Measurements from ENCODE around the gene FARSB. TPM values are rescaled to one million over a fixed set of nuclear protein-coding genes. Genes with fewer than 3 reads are reported as not detected.

The FARSB gene
- total and polyA plus RNA-seq, 2 donors (not counting 1 experiment from before 2014, with no cell fraction given), result 9.4 to 34.8 TPM

DNA sequence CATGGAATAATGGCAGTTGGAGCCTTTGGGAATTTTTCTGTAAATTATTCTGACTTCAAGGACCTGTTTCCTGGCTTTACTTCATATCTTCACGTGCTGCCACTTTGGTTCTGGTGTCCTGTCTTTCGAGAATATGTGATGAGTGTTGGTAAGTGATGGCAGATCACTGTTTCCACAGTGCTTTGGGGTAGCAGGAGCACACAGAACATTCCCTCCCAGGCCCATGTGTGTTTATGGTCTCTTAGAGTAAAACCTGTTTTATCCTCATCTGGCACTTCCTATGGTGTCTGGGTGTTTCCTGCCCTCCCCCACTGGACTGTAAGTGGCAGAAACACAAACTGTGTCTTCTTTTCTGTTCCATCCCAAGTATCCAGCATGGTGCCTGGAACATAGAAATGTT, 33.4 kb upstream of the FARSB start:
- peak overlapping the region; percentile 47 for H2AFZ ChIP-seq (ENCODE audit: low read length)
- no peak overlapping the region for H3K4me2 ChIP-seq (ENCODE audit: extremely low read depth, insufficient read depth, low read length)
- H3K4me1 ChIP-seq (ENCODE audit: control insufficient read depth, extremely low read depth, insufficient read depth, low read length), result peaks cover 2% of the 10 kb centered on the region
- no peaks in the 10 kb centered on the region for H3K36me3 ChIP-seq (ENCODE audit: control insufficient read depth, insufficient read depth, low read length)
- no peak for DNase-seq (ENCODE audit: low read depth in 2 of 2)
- no peak overlapping the region for H3K4me3 ChIP-seq (replicated peaks in 1 of 4; ENCODE audit: control extremely low read depth in 1 of 4, insufficient read depth in 1 of 4, low read depth in 3 of 4, low read length in 4 of 4)
- H4K20me1 ChIP-seq (ENCODE audit: control insufficient read depth, extremely low read depth, insufficient read depth, low read length), result no peaks in the 10 kb centered on the region
- H3K27me3 ChIP-seq (ENCODE audit: control insufficient read depth, insufficient read depth, low read length), result no peaks in the 10 kb centered on the region
- no peaks in the 10 kb centered on the region for H3K9me3 ChIP-seq (ENCODE audit: control insufficient read depth, insufficient read depth, low read depth, low read length)
- no peak overlapping the region for H3K27ac ChIP-seq (ENCODE audit: insufficient read depth, low read length)
- H3K9ac ChIP-seq (ENCODE audit: insufficient read depth, low read length), result no peak overlapping the region
- H3K79me2 ChIP-seq (ENCODE audit: control insufficient read depth, insufficient read depth, low read length), result no peaks in the 10 kb centered on the region
- TF ChIP-seq EZH2 (IDR thresholded peaks at IDR 0.05; ENCODE audit: low read length, missing control alignments), result no peak
- TF ChIP-seq, protein P1, sequence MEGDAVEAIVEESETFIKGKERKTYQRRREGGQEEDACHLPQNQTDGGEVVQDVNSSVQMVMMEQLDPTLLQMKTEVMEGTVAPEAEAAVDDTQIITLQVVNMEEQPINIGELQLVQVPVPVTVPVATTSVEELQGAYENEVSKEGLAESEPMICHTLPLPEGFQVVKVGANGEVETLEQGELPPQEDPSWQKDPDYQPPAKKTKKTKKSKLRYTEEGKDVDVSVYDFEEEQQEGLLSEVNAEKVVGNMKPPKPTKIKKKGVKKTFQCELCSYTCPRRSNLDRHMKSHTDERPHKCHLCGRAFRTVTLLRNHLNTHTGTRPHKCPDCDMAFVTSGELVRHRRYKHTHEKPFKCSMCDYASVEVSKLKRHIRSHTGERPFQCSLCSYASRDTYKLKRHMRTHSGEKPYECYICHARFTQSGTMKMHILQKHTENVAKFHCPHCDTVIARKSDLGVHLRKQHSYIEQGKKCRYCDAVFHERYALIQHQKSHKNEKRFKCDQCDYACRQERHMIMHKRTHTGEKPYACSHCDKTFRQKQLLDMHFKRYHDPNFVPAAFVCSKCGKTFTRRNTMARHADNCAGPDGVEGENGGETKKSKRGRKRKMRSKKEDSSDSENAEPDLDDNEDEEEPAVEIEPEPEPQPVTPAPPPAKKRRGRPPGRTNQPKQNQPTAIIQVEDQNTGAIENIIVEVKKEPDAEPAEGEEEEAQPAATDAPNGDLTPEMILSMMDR (conservative IDR thresholded peaks at IDR 0.05 in 1 of 2, IDR thresholded peaks at IDR 0.05 in 1 of 2; ENCODE audit: low read depth in 1 of 2, low read length in 2 of 2), result no peak

DNA sequence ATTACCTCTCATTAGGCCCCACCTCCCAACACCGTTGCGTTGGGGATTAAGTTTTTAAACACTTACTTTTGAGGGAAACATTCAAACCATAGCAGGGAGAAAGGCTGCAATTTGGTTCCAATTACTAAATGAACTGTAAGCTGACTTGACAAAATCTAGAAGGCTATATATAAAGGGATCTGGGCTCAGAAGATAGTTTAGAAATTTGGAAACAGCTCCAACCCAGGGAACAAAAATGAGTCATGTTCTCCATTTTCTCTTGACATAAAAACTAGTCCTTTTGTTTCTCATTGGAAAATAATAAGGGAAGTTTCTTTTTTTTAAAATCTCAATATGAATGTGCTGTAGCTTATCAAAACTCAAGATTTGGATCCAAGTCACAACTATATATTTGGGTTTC, 33.0 kb upstream of the FARSB start:
- peak; percentile 23 to 59 for DNase-seq (ENCODE audit: low read depth in 2 of 2)
- Histone ChIP-seq H3K27ac (ENCODE audit: insufficient read depth, low read length) (no peak overlapping the region), H3K9ac (ENCODE audit: insufficient read depth, low read length) (no peak overlapping the region), H3K4me2 (ENCODE audit: extremely low read depth, insufficient read depth, low read length) (no peak overlapping the region), H3K79me2 (ENCODE audit: control insufficient read depth, insufficient read depth, low read length) (no peaks in the 10 kb centered on the region), H2AFZ (ENCODE audit: low read length) (no peak overlapping the region), H3K9me3 (ENCODE audit: control insufficient read depth, insufficient read depth, low read depth, low read length) (no peaks in the 10 kb centered on the region), H4K20me1 (ENCODE audit: control insufficient read depth, extremely low read depth, insufficient read depth, low read length) (no peaks in the 10 kb centered on the region), H3K27me3 (ENCODE audit: control insufficient read depth, insufficient read depth, low read length) (no peaks in the 10 kb centered on the region), H3K4me3 (replicated peaks in 1 of 4; ENCODE audit: control extremely low read depth in 1 of 4, insufficient read depth in 1 of 4, low read depth in 3 of 4, low read length in 4 of 4) (no peak overlapping the region), H3K36me3 (ENCODE audit: control insufficient read depth, insufficient read depth, low read length) (no peaks in the 10 kb centered on the region), H3K4me1 (ENCODE audit: control insufficient read depth, extremely low read depth, insufficient read depth, low read length) (peaks cover 2% of the 10 kb centered on the region)
- TF ChIP-seq EZH2 (IDR thresholded peaks at IDR 0.05; ENCODE audit: low read length, missing control alignments), result no peak
- TF ChIP-seq, protein P1 (conservative IDR thresholded peaks at IDR 0.05 in 1 of 2, IDR thresholded peaks at IDR 0.05 in 1 of 2; ENCODE audit: low read depth in 1 of 2, low read length in 2 of 2), result no peak

DNA sequence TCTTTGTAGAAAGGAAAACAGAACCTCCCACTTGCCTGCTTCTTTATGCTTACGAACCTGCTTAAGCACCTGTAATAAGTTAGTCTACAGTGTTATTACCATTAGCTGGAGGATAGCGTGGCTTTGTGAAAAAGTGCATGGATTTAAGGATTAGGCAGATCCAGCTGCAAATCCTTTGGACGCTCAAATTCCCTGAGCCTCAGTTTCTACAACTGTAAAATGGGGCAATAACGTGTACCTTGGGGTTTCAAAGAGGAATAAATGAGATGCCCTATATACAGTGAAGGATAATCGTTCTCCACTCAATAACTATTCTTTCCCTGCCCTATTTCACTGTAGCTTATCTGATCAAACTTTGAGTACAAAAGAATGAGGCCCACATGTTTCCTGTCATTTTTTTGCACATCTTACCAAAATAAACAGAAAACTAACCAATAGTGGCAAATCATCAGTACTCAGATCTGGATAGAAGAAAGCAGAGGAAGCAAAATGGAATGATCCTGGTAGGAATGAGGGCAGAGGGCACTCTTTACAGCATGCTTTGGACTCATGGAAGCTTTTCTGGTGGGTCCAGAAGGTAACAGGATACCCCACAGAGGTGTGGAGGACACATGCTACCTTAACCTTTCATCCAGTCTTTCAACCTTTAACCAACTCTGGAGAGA, 30.3 kb upstream of the FARSB start:
- no peak overlapping the region for H3K4me3 ChIP-seq (replicated peaks in 1 of 4; ENCODE audit: control extremely low read depth in 1 of 4, insufficient read depth in 1 of 4, low read depth in 3 of 4, low read length in 4 of 4)
- TF ChIP-seq, protein P1 (conservative IDR thresholded peaks at IDR 0.05 in 1 of 2, IDR thresholded peaks at IDR 0.05 in 1 of 2; ENCODE audit: low read depth in 1 of 2, low read length in 2 of 2), result no peak
- TF ChIP-seq EZH2 (IDR thresholded peaks at IDR 0.05; ENCODE audit: low read length, missing control alignments), result no peak
- no peaks in the 10 kb centered on the region for H3K36me3 ChIP-seq (ENCODE audit: control insufficient read depth, insufficient read depth, low read length)
- no peak overlapping the region for H3K27ac ChIP-seq (ENCODE audit: insufficient read depth, low read length)
- H3K9ac ChIP-seq (ENCODE audit: insufficient read depth, low read length), result no peak overlapping the region
- H3K27me3 ChIP-seq (ENCODE audit: control insufficient read depth, insufficient read depth, low read length), result peaks cover 1% of the 10 kb centered on the region
- no peaks in the 10 kb centered on the region for H3K79me2 ChIP-seq (ENCODE audit: control insufficient read depth, insufficient read depth, low read length)
- peaks cover 2% of the 10 kb centered on the region for H3K4me1 ChIP-seq (ENCODE audit: control insufficient read depth, extremely low read depth, insufficient read depth, low read length)
- no peak overlapping the region for H2AFZ ChIP-seq (ENCODE audit: low read length)
- no peaks in the 10 kb centered on the region for H4K20me1 ChIP-seq (ENCODE audit: control insufficient read depth, extremely low read depth, insufficient read depth, low read length)
- no peak overlapping the region for H3K4me2 ChIP-seq (ENCODE audit: extremely low read depth, insufficient read depth, low read length)
- DNase-seq (ENCODE audit: low read depth in 2 of 2), result no peak
- no peaks in the 10 kb centered on the region for H3K9me3 ChIP-seq (ENCODE audit: control insufficient read depth, insufficient read depth, low read depth, low read length)

Data from fibroblast of lung (primary cell).